ENCODE measurements around the gene TNFRSF14.
"Not testable (repeated sequence)": the region's sequence is repeated elsewhere in the genome, so short reads cannot be mapped to it uniquely, and the experiment has no call there.

The TNFRSF14 gene

GRCh38 chr1:2553076-2553475 is 3.1 kb upstream of the TNFRSF14 start:
- DNase-seq (ENCODE audit: low read depth in 2 of 2): not testable (repeated sequence)

- DNase-seq (ENCODE audit: low read depth in 2 of 2): no peak
Observed at GRCh38 chr1:2553871-2554620, 2.1 kb upstream of the TNFRSF14 start.

- no peak for DNase-seq (ENCODE audit: low read depth in 2 of 2)
Observed at GRCh38 chr1:2554621-2555387, 1.4 kb upstream of the TNFRSF14 start.

- peak; percentile 55 to 64 for DNase-seq (ENCODE audit: low read depth in 2 of 2)
Observed at GRCh38 chr1:2555634-2556276, 416 bp upstream of the TNFRSF14 start.

GRCh38 chr1:2556678-2557481 is 709 bp downstream of the TNFRSF14 start:
- DNase-seq (ENCODE audit: low read depth in 2 of 2): no peak

GRCh38 chr1:2557482-2558400 is 1.6 kb downstream of the TNFRSF14 start:
- no peak for DNase-seq (ENCODE audit: low read depth in 2 of 2)

GRCh38 chr1:2558420-2558819 is 2.2 kb downstream of the TNFRSF14 start:
- DNase-seq (ENCODE audit: low read depth in 2 of 2): no peak

- no peak for DNase-seq (ENCODE audit: low read depth in 2 of 2)
Observed at GRCh38 chr1:2558861-2559260, 2.7 kb downstream of the TNFRSF14 start.

GRCh38 chr1:2559509-2560298 is 3.5 kb downstream of the TNFRSF14 start:
- DNase-seq (ENCODE audit: low read depth in 2 of 2): no peak

- DNase-seq (ENCODE audit: low read depth in 2 of 2): no peak
Observed at GRCh38 chr1:2560299-2561073, 4.3 kb downstream of the TNFRSF14 start.

- no peak for DNase-seq (ENCODE audit: low read depth in 2 of 2)
Observed at GRCh38 chr1:2561446-2561845, 5.3 kb downstream of the TNFRSF14 start.

- DNase-seq (ENCODE audit: low read depth in 2 of 2): no peak
Observed at GRCh38 chr1:2561898-2562895, 6.0 kb downstream of the TNFRSF14 start.

- no peak for DNase-seq (ENCODE audit: low read depth in 2 of 2)
Observed at GRCh38 chr1:2563205-2563604, 7.0 kb downstream of the TNFRSF14 start.

- no peak for DNase-seq (ENCODE audit: low read depth in 2 of 2)
Observed at GRCh38 chr1:2564006-2564814, 8.0 kb downstream of the TNFRSF14 start.

- DNase-seq (ENCODE audit: low read depth in 2 of 2): no peak
Observed at GRCh38 chr1:2564815-2565374, 8.7 kb downstream of the TNFRSF14 start.

Data from activated CD4-positive, alpha-beta T cell treated with anti-CD3 and anti-CD28 coated beads for 24 hours (primary cell).